NCI-H446 treated with DMSO at 0.1 percent for 48 hours (cell line): ENCODE results near the gene PEF1.

ENCODE experiments used
- DNase-seq: peaks from one replicate; lab custom pipeline; 2025; lab: John Stamatoyannopoulos, UW

Gene PEF1

GRCh38 chr1:31671147-31671546, 26.5 kb upstream of the PEF1 start:
- DNase-seq = no peak

GRCh38 chr1:31670593-31670964, 25.9 kb upstream of the PEF1 start:
- DNase-seq = no peak

GRCh38 chr1:31669786-31670592, 25.3 kb upstream of the PEF1 start:
- DNase-seq = peak; percentile 96

- peak; percentile 86 for DNase-seq
Observed at GRCh38 chr1:31669433-31669785, 24.7 kb upstream of the PEF1 start.

- no peak for DNase-seq
Observed at GRCh38 chr1:31668303-31668883, 23.7 kb upstream of the PEF1 start.

- no peak for DNase-seq
Observed at GRCh38 chr1:31667065-31667785, 22.5 kb upstream of the PEF1 start.

GRCh38 chr1:31666263-31666963, 21.7 kb upstream of the PEF1 start:
- no peak for DNase-seq

- no peak for DNase-seq
Observed at GRCh38 chr1:31665234-31665878, 20.7 kb upstream of the PEF1 start.

- no peak for DNase-seq
Observed at GRCh38 chr1:31664528-31664927, 19.9 kb upstream of the PEF1 start.

GRCh38 chr1:31663622-31664452, 19.2 kb upstream of the PEF1 start:
- DNase-seq = no peak

GRCh38 chr1:31662463-31662862, 17.8 kb upstream of the PEF1 start:
- DNase-seq = no peak

GRCh38 chr1:31661856-31662255, 17.2 kb upstream of the PEF1 start:
- no peak for DNase-seq

- DNase-seq = no peak
Observed at GRCh38 chr1:31660871-31661455, 16.3 kb upstream of the PEF1 start.

- no peak for DNase-seq
Observed at GRCh38 chr1:31659889-31660288, 15.2 kb upstream of the PEF1 start.

GRCh38 chr1:31658721-31659120, 14.0 kb upstream of the PEF1 start:
- DNase-seq = no peak

GRCh38 chr1:31657972-31658510, 13.4 kb upstream of the PEF1 start:
- DNase-seq = no peak

GRCh38 chr1:31657020-31657804, 12.5 kb upstream of the PEF1 start:
- no peak for DNase-seq

- no peak for DNase-seq
Observed at GRCh38 chr1:31655756-31656155, 11.1 kb upstream of the PEF1 start.

GRCh38 chr1:31655104-31655503, 10.4 kb upstream of the PEF1 start:
- DNase-seq = no peak

GRCh38 chr1:31654474-31654776, 9.7 kb upstream of the PEF1 start:
- no peak for DNase-seq
